Heart left ventricle (tissue), 16 donors: Measurements from ENCODE around the gene C8G. TPM values are rescaled to one million over a fixed set of nuclear protein-coding genes. Genes with fewer than 3 reads are reported as not detected.

Experiments
- ATAC-seq, 4 donors: fragments of 200-7000 bp; cut with Tn5 transposase; one replicate each; pipeline ENCODE4 v1.9.1; 2020 to 2022; ENCODE audit warnings: moderate library complexity in 4 of 4, mild to moderate bottlenecking in 3 of 4, moderate number of reproducible peaks in 1 of 4
- DNase-seq, 5 donors: peaks; one replicate each; pipeline ENCODE4 v3.0.0-alpha.2; 2020
- H3K27ac ChIP-seq, 12 donors: fragments of 200-600 bp; sonication (generic) in 4 of 12; one replicate each; pipeline versions ENCODE4 v1.5.0 to v1.8.0; 2016 to 2022; ENCODE audit warnings: mild to moderate bottlenecking in 2 of 12
- H3K27me3 ChIP-seq, 9 donors: fragments of 200-600 bp; sonication (generic) in 2 of 9; one replicate each; pipeline versions ENCODE4 v1.5.1 to v1.8.0; 2016 to 2022; ENCODE audit warnings: mild to moderate bottlenecking in 3 of 9
- H3K36me3 ChIP-seq, 9 donors: fragments of 200-600 bp; sonication (generic) in 2 of 9; one replicate each; pipeline versions ENCODE4 v1.5.0 to v1.8.0; 2018 to 2022; ENCODE audit warnings: mild to moderate bottlenecking in 2 of 9
- H3K4me1 ChIP-seq, 12 donors: fragments of 200-600 bp; sonication (generic) in 4 of 12; one replicate each; pipeline versions ENCODE4 v1.5.0 to v1.8.0; 2016 to 2022; ENCODE audit warnings: mild to moderate bottlenecking in 3 of 12
- H3K4me3 ChIP-seq, 12 donors: fragments of 200-600 bp; sonication (generic) in 4 of 12; one replicate each; pipeline versions ENCODE4 v1.5.0 to v1.8.0; 2017 to 2022; ENCODE audit warnings: mild to moderate bottlenecking in 9 of 12, moderate library complexity in 4 of 12
- H3K9me3 ChIP-seq, 12 donors: fragments of 200-600 bp; sonication (generic) in 4 of 12; one replicate each; pipeline versions ENCODE4 v1.5.0 to v1.8.0; 2016 to 2022; ENCODE audit warnings: mild to moderate bottlenecking in 1 of 12
- CTCF ChIP-seq, 12 donors: fragments of 200-600 bp; sonication (generic) in 4 of 12; IDR thresholded peaks; one replicate each; pipeline versions ENCODE4 v1.5.0 to v1.8.0; 2018 to 2022; ENCODE audit warnings: antibody characterized with exemption in 12 of 12, mild to moderate bottlenecking in 5 of 12
- POLR2A ChIP-seq, 2 donors: fragments of 450-650 bp; IDR thresholded peaks; one replicate each; pipeline ENCODE4 v1.6.1; 2017; ENCODE audit warnings: antibody characterized with exemption in 2 of 2, mild to moderate bottlenecking in 2 of 2, moderate library complexity in 2 of 2
- WGBS, 4 donors: extraction: QIAGEN DNeasy Blood & Tissue Kit in 2 of 4; methylation state at CpG; one replicate each; pipeline versions ENCODE4 v1.1.5 to v1.1.7; 2013 to 2018; 5-methylcytosine and 5-hydroxymethylcytosine counted together
- intact Hi-C, 10 donors: fragments of 100-400 bp; cut with DNase I; formaldehyde crosslinking; loops; one replicate each; pipeline versions ENCODE4 v1.11.1 to v1.14.2; 2022
- polyA plus RNA-seq, 2 donors: library from polyadenylated mRNA; stranded (reverse); fragments of 200-250 nt; gene quantifications; one replicate each; pipeline ENCODE4 v1.2.3, GENCODE V29; 2013
- total RNA-seq, 9 donors: library from RNA; depleted of rRNA in 2 of 9; stranded (reverse); fragments of >200 nt in 2 of 9; fragmentation: NEBNext Ultra II Directional in 3 of 9; extraction: Animal tissue kit (Norgen Biotek cat#: 25700) in 3 of 9; gene quantifications; one replicate each; pipeline versions ENCODE4 v1.1.0 to v1.2.4, GENCODE V29; 2016 to 2023
- donor health status: ischemic (EF 13 %, LVEDD 7.1; RV severe dilation, severe dysfunction).
- donor health status: healthy with polysubstance abuse.
- donor health status: DM: no; HTN: yes; CAD: no.
- donor health status: DM: no; HTN: no; CAD: no.
- donor health status: ischemic (EF 25% LVEDD 6.9; RV normal size, moderate dysfunction).
- donor health status: ischemic (EF 25% LVEDD 5.7; RV mildly dilated, moderate dysfunction).
- donor health status: healthy.
- donor health status: DM: yes; HTN: yes; CAD: no.
- donor health status: ischemic (EF 35%, LVEDD 5.7; RV mildly dilated, moderate dysfunction).
- donor health status: nonischemic (EF 11% LVEDD 7.7; RV severe dilation, severe dysfunction).
- donor health status: DM: yes; HTN: yes; CAD: no.
- donor health status: PGD.
- donor health status: ischemic (EF 29% LVEDD 5.4; RV normal size, mild dysfunction).
- donor health status: nonischemic (EF 23%, LVEDD 6.1; RV moderate dilation, normal function).

C8G gene
- total and polyA plus RNA-seq, 11 donors, result 1.0 to 3.7 (median 1.5) TPM; not detected in 2

- WGBS, 4 donors, result 54 to 78% (median 72%) methylated on average over 11 to 17 of the region's 17 CpGs
- DNase-seq (no peak), ATAC-seq (no peak)
- intact Hi-C loops, result no loop called here
- H3K27ac ChIP-seq, result no peak overlapping the region
- no peak overlapping the region for H3K4me3 ChIP-seq
- no peaks in the 10 kb centered on the region for H3K36me3 ChIP-seq
- TF ChIP-seq POLR2A (IDR thresholded peaks at IDR 0.05), result no peak
- no peaks in the 10 kb centered on the region for H3K9me3 ChIP-seq
- peaks cover 0 to 46% (median 16%) of the 10 kb centered on the region in 12 donors for H3K4me1 ChIP-seq
- no peaks in the 10 kb centered on the region for H3K27me3 ChIP-seq
Measured at GRCh38 chr9:136968333-136969127, 23.5 kb downstream of the C8G start.

DNA sequence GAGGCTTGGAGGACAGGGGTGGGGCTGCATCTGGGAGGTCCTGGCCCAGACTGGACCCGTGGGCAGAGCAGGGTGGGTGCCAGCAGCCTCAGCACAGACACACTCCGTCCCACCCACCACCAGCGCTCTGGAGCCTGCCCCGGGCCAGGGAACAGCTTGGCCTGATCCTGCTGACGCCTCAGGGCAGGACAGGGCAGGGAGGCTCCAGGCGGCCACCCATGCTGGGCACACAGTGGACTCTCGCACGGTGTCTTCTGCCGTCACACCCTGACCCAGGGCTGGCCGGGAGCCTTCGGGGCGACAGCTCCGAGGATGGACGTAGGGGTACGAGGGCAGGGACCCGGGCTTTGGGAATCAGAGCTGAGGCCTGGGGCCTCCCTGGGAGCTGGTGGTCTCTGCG is 24.1 kb downstream of the C8G start:
- 81 to 94% (median 91%) methylated on average over 7 to 17 of the region's 17 CpGs for WGBS, 4 donors
- no peak for ATAC-seq
- H3K4me1 ChIP-seq, result peaks cover 0 to 42% (median 14%) of the 10 kb centered on the region in 12 donors

GRCh38 chr9:136969774-136970173 is 24.7 kb downstream of the C8G start:
- intact Hi-C loops, result no loop called here
- Histone ChIP-seq H3K4me3 (no peak overlapping the region), H3K27me3 (no peaks in the 10 kb centered on the region), H3K27ac (no peak overlapping the region), H3K4me1 (peaks cover 0 to 42% (median 12%) of the 10 kb centered on the region in 12 donors), H3K9me3 (no peaks in the 10 kb centered on the region), H3K36me3 (no peaks in the 10 kb centered on the region)
- ATAC-seq, result no peak
- TF ChIP-seq POLR2A (IDR thresholded peaks at IDR 0.05) (no peak), CTCF (IDR thresholded peaks at IDR 0.05) (no peak)
- WGBS, 4 donors, result 75 to 94% (median 89%) methylated on average over 2 to 5 of the region's 5 CpGs
- no peak for DNase-seq

More for the DNA sequence above, 24.1 kb downstream of the C8G start:
- TF ChIP-seq POLR2A (IDR thresholded peaks at IDR 0.05), result no peak
- DNase-seq, result no peak
- intact Hi-C loops, result no loop called here
- H3K9me3 ChIP-seq, result no peaks in the 10 kb centered on the region
- H3K36me3 ChIP-seq, result no peaks in the 10 kb centered on the region
- no peaks in the 10 kb centered on the region for H3K27me3 ChIP-seq
- no peak overlapping the region for H3K27ac ChIP-seq
- no peak overlapping the region for H3K4me3 ChIP-seq

GRCh38 chr9:136970361-136970760 is 25.3 kb downstream of the C8G start:
- WGBS, 4 donors, result 84 to 88% (median 86%) methylated on average over 4 to 11 of the region's 11 CpGs
- H3K36me3 ChIP-seq, result no peaks in the 10 kb centered on the region
- no peaks in the 10 kb centered on the region for H3K27me3 ChIP-seq
- H3K9me3 ChIP-seq, result no peaks in the 10 kb centered on the region
- no peak overlapping the region for H3K4me3 ChIP-seq
- no peak for TF ChIP-seq POLR2A (IDR thresholded peaks at IDR 0.05)
- no peak for TF ChIP-seq CTCF (IDR thresholded peaks at IDR 0.05)
- DNase-seq (no peak), ATAC-seq (no peak)
- H3K4me1 ChIP-seq, result peaks cover 0 to 46% (median 16%) of the 10 kb centered on the region in 12 donors
- intact Hi-C loops, result no loop called here
- no peak overlapping the region for H3K27ac ChIP-seq

- ATAC-seq, result no peak
- Histone ChIP-seq H3K9me3 (no peaks in the 10 kb centered on the region), H3K36me3 (no peaks in the 10 kb centered on the region), H3K4me3 (no peak overlapping the region), H3K4me1 (peaks cover 6 to 52% (median 24%) of the 10 kb centered on the region in 12 donors), H3K27me3 (no peaks in the 10 kb centered on the region), H3K27ac (no peak overlapping the region)
- 86 to 92% (median 88%) methylated on average over 9 to 14 of the region's 14 CpGs for WGBS, 4 donors
- no peak for DNase-seq
- intact Hi-C loops, result loop anchor here in 1 of 10 donors (1.0 kb wide), 1 partner anchor 15 kb away; no protein-coding TSS in a partner anchor
- TF ChIP-seq POLR2A (IDR thresholded peaks at IDR 0.05), result no peak
- no peak for TF ChIP-seq CTCF (IDR thresholded peaks at IDR 0.05)
Measured at GRCh38 chr9:136971746-136972145, 26.7 kb downstream of the C8G start.
